GM21390 (cell line): ENCODE results near the gene NHLRC1.
"Not testable (repeated sequence)": the region's sequence is repeated elsewhere in the genome, so short reads cannot be mapped to it uniquely, and the experiment has no call there.

Source experiments
- ATAC-seq: cut with Tn5 transposase; IDR thresholded peaks from one replicate; pipeline ENCODE4 v1.9.1; 2021; ENCODE audit not compliant: unreplicated experiment

The NHLRC1 gene

DNA sequence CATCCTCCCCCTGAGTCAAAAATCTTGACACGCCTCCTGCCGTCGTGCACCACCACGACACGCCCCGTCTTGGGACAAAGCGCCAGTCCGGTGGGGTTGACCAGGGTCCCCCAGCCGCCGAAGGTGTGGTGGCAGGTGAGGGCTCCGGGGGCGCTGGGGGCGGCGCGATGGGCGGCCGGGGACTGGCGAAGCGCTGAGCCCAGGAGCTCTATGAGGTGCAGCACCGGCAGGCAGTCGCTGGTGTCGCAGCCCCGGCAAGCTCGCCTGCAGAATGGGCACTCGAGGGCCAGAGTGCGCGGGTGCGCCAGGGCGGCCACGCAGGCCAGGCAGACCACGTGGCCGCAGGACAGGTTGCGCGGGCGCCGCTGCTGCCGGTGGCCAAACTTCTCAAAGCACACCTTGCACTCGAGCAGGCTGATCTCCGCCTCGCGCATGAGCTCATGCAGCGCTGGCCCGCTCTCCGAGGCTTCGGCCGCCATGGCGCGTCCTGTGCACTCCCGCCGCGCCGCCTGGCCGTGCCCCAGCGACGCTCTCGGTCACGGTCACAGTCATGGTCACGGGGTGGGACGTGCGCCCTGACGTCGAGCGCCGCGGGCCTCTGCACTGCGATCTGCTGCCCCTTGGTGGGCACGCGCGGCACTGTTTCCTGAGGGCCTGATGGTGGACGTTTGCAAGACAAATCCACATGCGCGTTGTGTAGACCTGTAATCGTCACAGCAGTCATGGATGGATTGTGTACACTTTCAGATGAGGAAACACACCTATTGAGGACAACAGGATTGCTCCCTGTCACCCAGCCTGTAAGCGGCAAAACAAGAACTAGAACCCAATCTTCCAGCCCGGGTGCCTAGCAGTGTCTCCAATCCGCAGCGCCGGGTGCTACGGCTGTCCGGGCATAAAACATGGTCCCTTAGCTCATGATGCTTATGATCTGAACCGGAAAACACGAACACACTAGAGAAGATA is at the start of gene NHLRC1:
TSS of gene NHLRC1 (minus strand) at position 550 of the 966 bp plus-strand sequence. CDS start at position 479, 71 bp downstream.
- peak; percentile 100 for ATAC-seq

DNA sequence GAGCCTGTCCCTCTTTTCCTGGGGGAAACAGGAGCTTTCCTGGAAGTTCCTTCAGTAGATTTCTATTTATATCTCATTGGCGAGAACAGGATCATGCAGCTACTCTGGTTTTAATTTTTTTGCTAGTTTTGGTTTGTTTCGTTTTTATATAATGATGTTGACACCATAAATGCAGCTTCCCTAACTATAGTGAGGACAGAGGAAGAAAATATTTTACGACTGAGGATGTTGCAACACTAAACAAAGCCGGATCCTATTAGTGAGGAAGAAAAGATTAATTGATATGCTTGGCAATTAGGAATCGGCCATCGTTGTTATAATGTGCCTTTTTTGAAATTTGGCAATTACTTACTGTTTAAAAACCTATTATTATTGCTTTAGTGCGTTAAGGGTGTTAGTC is 49.4 kb upstream of the NHLRC1 start:
- ATAC-seq = no peak

DNA sequence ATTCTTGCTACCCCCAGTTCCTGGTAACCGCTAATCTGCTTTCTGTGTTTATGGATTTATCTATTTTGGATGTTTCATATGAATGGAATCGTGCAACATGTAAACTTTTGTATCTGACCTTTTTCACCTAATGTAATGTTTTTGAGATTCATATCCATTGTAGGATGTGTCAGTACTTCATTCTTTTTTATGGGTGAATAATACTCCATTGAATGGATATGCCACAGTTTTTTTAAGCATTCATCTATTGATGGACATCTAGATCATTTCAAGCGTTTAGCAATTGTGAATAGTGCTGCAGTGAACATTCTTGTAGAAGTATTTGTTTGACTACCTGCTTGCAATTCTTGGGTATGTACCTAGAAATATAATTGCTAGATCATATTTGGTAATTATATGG is 45.8 kb upstream of the NHLRC1 start:
- no peak for ATAC-seq

DNA sequence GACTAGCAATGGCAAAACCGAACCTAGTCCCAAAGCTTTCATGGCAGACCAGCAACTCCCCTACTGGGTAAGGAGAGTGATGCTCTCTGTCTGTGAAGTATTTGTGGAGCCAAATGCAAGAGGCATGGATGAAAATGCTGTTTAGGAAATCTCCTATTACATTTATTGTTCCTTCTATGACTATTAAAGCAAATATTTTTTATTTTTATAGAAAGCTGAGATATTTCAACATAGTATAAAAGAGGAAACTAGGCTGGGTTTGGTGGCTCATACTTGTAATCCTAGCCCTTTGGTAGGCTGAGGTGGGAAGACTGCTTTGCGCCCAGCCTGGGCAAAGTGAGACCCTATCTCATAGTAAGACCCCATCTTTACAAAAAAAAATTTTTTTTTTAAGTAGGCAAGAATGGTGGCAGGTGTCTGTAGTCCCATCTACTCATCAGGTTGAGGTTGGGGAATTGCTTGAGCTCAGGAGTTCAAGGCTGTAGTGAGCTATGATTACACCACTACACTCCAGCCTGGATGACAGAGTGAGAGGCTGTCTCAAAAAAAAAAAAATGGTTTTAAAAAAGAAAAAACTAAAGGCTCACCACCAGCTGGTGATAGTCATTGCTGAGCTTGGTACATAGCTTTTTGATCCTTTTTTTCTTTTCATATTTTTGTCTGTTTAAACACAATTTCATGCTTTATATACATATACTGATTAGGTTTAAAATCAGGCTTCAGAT is 44.0 kb upstream of the NHLRC1 start:
- no peak for ATAC-seq

DNA sequence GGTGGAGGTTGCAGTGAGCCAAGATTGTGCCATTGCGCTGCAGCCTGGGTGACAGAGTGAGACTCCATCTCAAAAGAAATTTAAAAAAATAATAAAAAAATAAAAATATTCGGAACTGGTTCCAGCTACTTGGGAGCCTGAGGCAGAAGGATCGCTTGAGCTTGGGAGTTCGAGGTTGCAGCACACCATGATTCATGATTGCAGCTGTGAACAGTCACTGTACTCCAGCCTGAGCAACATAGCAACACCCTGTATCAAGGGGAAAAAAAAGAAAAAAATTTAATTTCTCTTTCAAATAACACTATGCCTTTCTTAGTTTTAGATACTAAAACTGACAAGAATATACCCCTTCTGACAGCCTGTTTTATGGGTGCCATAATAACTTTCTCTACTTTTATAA is 43.3 kb upstream of the NHLRC1 start:
- no peak for ATAC-seq

DNA sequence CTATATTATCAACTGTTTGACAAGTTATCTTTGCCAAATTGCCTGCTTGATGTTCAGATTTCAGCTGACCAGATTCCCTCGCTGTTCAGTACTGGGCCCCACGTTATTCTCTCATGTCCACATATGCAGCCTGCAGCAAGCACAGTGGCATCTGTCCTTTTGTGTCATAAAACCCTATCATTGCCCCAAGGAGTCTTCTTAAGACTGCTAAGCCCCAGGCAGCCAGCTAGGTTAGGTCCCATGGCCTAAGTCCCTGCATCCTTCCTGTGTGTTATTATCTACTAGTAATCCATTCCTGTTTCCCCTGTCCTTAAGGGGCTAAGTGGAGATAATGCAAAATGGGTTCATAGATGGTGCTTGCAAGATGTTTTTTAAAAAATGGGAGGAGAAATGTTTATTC is 39.9 kb upstream of the NHLRC1 start:
- no peak for ATAC-seq

DNA sequence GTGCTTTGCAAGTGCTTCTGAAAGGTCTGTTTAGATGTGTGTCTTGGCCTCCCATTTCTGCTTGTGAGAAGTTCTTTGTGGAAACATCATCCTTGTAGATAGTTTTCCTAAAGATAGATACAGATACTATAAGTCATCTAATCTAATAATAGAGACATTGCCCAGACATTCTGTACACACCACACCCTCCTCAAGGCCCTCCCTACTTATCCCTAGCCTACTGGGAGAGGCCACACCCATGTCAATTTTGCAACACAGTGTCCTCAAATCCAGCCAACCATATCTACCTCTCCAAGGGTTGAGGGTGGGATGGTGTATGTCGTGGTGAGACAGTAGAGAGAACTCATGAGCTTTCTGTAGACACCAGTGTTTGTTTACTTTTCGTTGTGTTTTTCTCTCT is 39.0 kb upstream of the NHLRC1 start:
- ATAC-seq = no peak

DNA sequence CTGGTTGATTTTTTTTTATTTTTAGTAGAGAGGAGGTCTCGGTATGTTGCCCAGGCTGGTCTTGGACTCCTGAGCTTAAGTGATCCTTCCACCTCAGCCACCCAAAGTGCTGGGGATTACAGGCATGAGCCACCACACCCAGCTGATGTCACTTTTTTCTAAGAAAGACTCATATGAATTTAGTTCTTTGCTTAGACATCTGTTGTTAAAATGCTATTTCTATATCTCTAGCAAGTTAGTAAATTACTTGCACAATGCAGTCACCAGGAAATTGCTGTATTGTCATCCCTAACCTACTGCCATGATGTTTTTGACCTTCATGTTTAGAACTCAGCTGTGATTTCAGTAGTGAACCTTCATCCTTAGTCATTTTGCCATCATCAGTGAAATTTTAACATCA is 38.4 kb upstream of the NHLRC1 start:
- ATAC-seq = no peak

DNA sequence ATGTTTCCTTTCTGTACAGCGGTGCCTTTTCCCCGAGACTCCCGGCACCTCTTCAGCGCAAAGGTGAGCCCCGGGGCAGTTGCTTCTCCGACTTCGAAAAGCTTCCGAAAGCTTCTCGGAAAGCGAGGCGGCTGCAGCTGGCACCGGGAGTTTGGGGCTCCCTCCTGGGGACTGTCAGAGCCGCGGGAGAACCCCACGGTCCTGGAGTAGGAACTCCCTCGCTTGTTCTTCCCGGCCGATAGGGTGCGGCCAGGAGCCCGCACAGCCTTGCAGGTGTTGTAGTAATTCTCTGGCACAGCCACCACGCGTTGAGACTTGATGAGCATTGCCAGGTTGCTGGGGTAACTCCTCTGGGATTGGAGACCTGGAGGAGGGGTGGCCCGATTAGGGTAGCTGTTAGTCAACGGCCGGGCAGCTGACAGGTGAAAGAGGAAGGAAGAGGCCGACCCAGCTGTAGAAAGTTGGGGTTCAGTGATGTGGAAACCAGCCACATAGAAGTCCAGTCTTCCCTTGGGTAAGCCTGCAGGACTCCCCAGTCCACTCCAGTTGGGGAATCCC is 33.5 kb upstream of the NHLRC1 start:
- ATAC-seq = peak; percentile 40

DNA sequence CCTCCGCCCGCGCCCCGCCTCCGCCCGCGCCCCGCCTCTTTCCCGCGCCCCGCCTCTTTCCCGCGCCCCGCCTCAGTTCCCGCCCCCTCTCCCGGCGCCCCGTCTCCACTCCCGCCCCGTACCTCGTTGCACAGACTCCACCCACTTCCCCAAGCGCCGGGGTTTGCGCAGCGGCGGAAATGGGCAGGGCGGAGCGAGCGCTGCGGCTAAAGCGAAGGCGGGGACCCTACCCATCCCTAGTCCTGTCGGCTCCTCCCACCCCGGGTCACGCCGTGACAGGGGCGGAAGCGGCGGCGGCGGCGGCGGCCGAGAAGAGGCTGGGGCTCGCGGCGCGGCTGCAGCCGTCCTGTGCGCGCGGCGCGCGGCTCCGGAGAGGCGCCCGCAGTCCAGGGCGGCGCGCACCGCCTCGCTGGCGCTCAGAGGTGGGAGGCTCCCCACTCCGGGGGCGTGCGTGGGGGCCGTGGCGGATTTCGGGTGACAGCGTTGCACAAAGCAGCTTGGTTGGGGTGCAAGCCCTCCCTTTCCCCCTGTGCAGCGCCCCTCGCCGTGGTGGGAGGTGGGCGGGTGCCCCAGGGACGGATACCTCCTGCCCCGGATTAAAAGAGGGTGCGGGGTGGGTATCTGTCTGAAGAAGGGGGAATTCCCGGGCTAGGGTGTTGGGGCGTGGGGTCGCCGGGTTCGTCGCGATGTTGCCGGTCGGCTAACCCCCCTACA is 32.8 kb upstream of the NHLRC1 start, which contains the start of gene KDM1B:
TSS of gene KDM1B (plus strand) at position 273 of the 714 bp plus-strand sequence. CDS start 4,474 bp downstream, outside the sequence.
- peak; percentile 85 for ATAC-seq

DNA sequence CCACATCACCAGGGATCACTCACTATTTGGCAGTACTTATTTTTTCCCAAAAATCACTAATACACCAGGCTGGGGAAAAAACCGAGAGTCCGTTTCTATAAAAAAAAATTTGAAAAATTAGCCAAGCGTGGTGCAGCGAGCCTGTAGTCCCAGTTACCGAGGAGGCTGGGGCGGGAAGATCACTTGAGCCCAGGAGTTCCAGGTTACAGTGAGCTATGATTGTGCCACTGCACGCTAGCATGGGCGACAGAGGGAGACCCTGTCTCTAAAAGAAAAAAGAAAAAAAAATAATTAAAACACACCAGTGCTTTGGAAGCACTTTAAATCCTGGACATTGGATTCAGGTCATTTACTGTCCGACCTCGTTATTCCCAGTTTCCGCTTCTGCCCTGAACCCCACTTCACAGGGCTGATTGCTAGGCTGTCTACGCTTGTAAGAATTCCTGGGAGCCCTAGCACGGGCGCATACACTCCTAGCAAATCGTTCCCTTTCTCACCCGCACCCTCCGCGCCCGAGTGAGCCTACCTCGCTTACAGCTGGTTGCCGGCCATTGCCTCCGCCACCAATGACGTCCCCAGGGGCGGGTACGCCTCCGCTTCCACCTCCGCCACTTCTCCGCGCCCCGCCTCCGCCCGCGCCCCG is 32.2 kb upstream of the NHLRC1 start, which contains the start of gene TPMT:
TSS of gene TPMT (minus strand) at position 571 of the 643 bp plus-strand sequence. CDS start 5,950 bp downstream, outside the sequence.
- ATAC-seq = peak; percentile 49

DNA sequence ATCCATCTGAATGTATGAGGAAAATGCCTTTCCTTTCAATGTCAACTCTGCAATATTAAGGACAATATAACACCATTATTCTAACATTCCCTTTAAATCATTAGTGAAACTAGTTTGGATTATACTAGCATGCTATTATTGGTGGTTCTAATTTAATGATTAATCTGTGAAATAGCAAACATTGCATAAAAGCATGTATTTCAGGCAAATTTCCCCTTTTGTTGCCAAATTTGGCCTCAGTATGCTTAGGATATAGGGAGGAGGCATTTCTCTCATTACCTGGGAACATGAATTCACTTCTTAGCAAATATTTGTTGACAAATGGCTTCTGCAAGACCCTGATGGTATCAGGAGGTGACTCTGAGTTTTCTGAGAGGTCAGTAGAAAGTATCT is 30.8 kb upstream of the NHLRC1 start:
- ATAC-seq = no peak

DNA sequence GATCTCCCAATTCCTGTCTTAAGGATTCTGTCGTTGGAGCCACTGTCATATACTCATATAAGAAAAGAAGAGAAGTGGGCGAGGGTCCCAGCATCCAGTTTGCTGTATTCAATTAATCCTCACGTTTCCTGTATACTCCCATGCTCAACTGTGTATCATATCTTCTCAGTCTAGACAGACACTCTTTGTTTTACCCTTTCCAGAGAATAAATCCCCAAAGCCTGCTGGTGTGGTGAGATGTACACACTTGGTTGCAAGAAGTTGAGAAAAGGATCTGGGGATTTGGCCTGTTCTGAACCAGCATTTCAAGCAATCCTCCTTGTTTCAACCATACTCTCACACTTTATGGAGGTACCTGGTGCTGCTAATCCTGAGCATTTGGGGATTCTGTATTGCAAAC is 29.3 kb upstream of the NHLRC1 start:
- ATAC-seq = no peak

DNA sequence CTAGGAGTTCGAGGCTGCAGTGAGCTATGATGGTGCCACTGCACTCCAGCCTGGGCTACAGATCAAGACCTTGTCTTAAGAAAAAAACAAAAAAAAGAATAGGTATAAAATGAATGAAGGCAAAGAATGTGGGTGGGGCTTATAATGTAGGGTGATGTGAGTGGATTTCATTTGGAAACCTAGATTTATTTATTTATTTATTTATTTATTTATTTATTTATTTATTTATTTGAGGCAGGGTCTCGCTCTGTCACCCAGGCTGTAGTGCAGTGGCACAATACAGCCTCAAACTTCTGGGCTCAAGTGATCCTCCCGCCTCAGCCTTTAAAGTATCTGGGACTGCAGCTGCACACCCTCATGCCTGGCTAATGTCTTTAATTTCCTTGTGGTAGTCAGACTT is 28.9 kb upstream of the NHLRC1 start:
- ATAC-seq = not testable (repeated sequence)

DNA sequence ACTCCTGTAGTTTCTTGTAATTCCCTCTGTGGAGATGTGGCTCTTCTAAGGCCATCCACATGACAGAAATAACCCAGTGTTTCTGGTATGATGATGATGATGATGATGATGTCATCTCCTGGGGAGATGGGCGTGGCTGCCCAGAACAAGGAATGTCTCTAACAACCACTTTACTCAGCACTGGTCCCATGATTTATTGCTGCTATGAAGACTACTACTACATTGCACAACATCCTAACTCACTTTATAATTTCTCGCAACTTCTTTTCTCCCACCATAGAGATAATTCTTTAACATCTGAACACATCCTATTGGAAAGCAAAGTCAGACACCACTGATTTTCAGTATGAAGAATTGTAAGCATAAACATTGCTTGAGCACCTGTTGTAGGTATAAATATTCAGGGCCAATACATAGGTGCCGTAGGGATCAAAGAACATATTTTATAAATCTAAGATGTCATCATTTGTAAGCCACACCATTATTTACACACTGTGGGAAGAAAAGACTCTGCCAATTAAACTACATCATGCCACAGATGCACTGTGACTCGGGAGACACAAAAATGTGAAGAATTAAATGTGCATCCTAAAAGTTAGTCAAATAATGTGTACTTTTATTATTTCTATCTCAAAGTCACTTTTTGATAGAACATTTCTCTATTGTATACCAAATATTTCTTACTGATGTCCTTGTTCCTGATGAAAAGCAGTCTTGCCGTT is 26.0 kb upstream of the NHLRC1 start:
- no peak for ATAC-seq

DNA sequence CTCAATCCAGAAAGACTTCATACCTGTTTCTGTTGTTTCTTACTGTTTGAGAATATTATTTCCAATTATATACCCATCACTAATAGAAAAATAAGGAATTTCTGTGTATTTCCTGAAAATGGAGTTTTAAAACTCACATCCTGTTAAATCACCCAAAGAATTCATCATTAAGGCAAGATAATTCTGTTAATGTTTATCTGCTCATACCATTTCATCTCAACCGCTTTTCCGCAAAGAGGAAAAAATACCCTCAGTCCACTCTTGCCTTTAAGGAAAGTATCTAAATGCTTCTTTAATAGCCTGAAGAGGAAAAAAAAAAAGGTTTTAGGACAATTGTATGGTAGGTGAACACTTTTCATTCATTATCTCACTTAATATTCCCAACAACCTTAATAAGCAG is 25.1 kb upstream of the NHLRC1 start:
- no peak for ATAC-seq

DNA sequence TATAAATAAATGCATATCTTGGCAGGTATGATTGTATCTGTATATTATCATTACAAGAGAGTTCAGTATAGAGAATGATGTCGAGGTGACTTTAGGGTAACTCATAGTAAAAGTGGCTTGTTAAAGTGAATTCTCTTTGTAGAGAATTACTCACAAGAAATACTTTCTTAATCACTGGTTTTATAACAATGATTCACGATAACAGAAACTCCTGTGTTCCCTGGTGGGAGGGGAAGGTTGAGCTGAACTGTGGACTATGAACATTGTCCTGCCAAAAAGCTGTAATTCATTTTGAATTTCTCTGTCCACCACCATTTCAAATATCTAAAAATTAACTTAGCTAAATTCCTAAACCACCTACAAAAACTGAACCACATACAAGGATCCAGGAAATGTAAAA is 24.7 kb upstream of the NHLRC1 start:
- ATAC-seq = no peak

DNA sequence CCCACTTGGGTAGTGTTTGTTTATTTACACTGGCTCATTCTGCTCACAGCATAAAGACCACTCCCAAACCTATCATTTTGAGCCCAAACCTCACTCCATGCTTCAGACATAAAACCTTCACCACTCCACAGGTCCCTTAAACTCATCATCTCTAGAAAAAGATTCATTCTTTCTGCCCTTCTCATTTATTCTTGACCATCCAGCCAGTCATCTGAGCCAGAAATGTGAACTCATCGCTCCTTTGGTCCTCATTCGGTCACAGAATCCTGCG is 20.0 kb upstream of the NHLRC1 start:
- ATAC-seq = no peak

DNA sequence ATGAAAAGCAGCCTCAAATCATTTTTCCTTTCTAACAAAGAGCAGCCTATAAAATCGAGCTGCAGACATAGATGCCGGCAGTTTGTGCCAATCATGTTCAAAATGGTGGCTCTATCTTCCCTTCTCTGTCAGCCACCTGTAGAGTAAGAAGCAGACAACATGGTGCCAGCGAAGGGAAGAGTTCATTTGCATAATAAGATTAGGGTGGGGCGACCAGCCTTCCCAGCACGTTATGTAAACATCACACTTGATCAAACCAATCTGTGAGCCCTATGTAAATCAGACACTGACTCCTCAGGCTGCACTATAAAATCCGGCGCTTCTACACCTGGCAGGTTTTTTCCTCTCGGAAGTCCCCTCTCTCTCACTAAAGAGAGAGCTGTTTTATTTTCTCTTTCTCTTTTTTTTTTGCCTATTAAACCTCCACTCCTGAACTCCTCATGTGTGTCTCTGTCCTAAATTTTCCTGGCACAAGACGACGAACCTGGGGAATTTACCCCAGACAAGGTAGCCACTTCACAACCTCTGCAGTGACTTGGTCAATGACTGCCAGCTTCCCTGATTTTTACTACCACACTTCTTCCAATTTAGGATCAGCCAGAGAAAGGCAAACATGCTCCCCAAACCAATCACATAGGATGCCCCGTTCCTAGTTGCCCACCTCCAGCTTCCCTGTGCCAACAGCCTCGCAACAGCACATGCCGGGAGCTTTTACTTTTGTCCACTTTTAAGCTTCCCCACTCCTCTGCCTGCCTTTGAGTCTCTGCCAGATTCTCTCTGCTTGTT is 19.5 kb upstream of the NHLRC1 start:
- no peak for ATAC-seq
